Sciatic nerve (tissue), 2 donors: ENCODE results near the gene ZNF331. TPM values are rescaled to one million over a fixed set of nuclear protein-coding genes. Genes with fewer than 3 reads are reported as not detected.

Experiments used
- ATAC-seq: fragments of 200-7000 bp; cut with Tn5 transposase; one replicate; pipeline ENCODE4 v1.9.1; 2020; ENCODE audit warnings: mild to moderate bottlenecking, moderate library complexity
- DNase-seq: peaks from one replicate; pipeline ENCODE4 v3.0.0-alpha.2; 2020; ENCODE audit warnings: low spot score
- intact Hi-C: fragments of 100-400 bp; cut with DNase I; formaldehyde crosslinking; loops from one replicate; pipeline ENCODE4 v1.14.2; 2022
- total RNA-seq: library from RNA; stranded (reverse); fragmentation: NEBNext Ultra II Directional; extraction: Animal tissue kit (Norgen Biotek cat#: 25700); gene quantifications from one replicate; pipeline ENCODE4 v1.2.1, GENCODE V29; 2021
- donor health status: DM: no; HTN: no; CAD: no.
- donor health status: DM: no; HTN: no; CAD: no.

The ZNF331 gene
- total RNA-seq, 1 donor from 2014 or later: 39.8 TPM

DNA sequence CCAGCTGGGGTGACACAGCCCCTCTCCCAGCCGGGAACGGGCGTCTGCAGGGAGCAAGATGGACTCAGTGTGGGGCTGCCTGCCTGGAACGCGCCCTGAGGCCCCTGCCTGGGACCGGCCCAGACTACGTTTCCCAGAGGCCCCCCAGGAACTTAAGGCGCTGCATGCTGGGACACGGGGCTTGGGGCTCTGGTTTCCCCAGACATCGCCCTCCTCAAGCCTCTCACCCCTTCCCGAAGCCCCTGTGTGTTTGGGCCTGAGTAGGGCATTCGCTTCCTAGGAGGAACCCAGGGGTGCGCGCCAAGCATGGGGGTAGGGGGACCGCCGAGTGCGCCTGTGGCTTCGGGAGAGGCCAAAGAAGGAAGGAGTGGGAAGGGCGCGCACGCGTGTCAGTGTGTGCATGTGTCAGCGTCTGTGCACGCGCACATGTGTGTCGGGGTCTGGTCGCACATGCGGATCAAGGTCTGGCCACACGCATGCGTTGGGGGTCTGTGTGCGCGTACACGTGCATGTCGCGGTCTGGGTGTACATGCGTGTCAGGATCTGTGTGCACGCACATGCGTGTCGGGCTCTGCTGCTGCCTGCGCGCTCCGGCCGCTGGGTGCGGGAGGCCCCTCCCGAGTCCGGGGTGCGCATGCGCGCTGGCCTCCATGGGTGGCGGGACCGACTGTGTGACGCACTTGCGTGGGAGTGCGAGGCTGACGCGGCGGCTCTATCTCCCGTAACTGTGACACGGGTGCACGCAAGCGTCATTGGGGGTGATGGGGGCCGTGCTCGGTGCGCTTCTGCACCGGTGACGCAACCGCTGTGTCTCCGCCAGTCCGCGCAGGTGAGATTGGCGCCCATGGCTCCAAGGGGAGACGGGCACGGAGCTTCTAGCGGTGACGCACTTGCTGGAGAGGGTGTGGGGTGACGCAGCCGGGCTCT lies 16.2 kb downstream of the ZNF331 start:
- peak; percentile 91 for ATAC-seq
- intact Hi-C loops: no loop called here
- peak; percentile 94 for DNase-seq

GRCh38 chr19:53554804-53555203 lies 16.9 kb downstream of the ZNF331 start:
- no peak for DNase-seq
- ATAC-seq: peak; percentile 49
- intact Hi-C loops: no loop called here

DNA sequence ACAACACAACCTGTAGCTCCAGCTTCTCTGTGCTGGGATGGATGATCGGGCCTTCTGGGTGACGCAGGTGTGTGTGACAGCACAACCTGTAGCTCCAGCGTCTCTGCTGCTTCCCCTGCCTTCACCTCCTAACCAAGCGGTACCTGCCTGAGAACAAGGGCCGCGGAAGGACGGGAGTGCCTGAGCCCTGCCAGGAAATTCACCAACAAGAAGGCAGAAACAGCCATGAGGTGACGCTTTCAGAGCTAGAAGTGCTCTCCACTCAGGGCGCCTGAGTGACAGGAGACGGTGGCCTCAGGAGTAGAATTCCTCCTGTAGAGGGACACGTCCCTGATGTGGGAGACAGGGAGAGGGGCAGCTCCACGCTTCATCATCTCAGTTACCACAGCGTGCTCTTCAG lies 17.4 kb downstream of the ZNF331 start:
- intact Hi-C loops: no loop called here
- ATAC-seq (no peak), DNase-seq (no peak)

DNA sequence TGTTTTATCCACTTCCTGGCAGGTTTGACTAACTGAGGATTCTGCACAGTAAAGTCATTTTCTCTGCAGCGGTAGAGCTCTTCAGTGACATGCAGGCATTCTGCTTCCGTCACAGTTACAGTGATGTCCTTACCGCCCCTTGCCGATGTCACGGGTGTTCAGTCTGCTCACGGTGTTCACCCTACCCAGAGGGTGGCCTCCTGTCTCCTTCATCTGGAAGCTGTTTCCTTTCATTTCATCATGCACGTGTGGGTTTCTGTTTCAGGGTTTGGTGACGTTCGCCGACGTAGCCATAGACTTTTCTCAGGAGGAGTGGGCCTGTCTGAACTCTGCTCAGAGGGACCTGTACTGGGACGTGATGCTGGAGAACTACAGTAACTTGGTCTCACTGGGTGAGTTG lies 33.4 kb downstream of the ZNF331 start:
- ATAC-seq: no peak
- intact Hi-C loops: no loop called here
- DNase-seq: peak; percentile 13

- intact Hi-C loops: no loop called here
- DNase-seq (no peak), ATAC-seq (no peak)
These were observed 39.2 kb downstream of the ZNF331 start for GRCh38 chr19:53576941-53577653.

DNA sequence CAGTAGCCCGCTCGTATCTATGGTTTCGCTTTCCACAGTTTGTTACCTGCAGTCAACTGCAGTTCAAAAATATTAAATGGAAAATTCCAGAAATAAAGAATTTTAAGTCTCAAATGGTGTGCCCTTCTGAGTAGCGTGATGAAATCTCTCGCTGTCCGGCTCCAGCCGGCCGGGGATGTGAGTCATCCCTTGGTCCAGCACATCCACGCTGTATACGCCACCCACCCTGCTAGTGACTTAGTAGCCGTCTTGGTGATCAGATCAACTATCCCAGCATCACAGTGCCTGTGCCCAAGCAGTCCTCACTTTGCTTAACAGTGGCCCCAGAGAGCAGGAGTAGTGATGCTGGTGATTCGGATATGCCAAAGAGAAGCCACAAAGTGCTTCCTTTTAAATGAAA lies 40.0 kb downstream of the ZNF331 start:
- no peak for DNase-seq
- intact Hi-C loops: no loop called here
- no peak for ATAC-seq

DNA sequence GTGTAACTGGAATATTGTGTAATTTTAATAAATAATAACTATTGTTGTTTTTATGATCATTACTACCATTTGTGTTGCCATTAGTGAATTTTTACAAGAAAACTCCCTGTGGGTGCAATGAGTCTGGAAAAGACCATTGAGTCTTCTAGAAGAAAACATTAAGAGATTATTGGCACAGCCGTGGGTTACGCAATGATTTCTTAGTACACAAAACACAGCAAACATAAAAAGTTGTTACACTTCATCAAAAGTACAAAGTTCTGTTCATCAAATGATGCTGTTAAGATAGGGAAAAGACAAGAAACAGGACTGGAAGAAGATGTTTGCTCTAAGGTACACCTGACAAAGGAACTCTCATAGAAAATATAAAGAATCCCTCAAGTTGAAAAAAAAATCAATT lies 41.6 kb downstream of the ZNF331 start:
- DNase-seq (no peak), ATAC-seq (no peak)

DNA sequence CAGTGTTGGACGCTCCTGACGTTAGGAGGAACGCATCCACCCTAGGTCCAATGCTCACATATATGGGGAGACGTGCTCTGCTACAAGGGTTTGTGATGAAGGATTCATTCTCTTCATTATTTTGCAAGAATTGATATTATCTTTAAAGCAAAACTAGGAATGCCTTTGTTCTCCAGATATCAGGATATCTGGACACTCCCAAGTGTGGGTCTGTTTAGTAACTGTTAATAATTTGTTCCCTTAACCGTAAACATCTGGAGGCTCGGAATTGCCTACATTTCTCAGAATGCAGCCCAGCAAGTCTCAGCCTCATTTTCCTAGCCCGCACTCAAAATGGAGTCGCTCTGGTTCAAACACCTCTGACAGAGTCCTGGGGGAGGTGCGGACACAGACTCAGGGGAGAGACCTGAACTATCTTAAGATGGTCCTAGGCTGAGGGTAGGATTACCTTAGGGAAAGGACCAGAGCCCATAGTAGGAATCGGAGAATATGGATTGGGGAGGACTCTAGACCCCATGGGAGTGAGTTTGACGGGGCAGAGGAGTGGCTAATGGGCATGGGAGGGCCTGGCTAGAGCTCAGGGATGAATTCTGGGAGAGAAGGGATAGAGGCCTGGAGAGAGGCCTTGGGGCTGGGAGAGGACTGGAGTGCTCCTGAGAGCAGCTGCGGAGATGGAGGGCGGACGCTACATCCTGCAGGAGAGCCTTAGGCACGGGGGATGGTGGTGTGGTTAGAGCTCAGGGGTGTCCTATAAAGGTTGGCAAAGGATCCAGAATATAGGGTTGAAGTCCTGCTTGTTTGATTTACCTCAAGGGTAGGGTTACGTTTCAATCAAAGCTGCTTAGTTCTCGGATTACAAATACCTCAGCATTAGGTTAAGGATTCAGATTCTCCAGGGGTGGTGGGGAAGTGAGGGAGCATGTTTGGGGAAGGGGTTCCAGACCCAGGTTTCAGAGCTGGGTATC lies 43.2 kb downstream of the ZNF331 start:
- intact Hi-C loops: no loop called here
- ATAC-seq (peak; percentile 28), DNase-seq (no peak)

More for the DNA sequence above, 41.6 kb downstream of the ZNF331 start:
- intact Hi-C loops: no loop called here

GRCh38 chr19:53581871-53582279 lies 43.9 kb downstream of the ZNF331 start:
- intact Hi-C loops: no loop called here
- no peak for DNase-seq
- no peak for ATAC-seq

GRCh38 chr19:53583181-53583580 lies 45.2 kb downstream of the ZNF331 start:
- intact Hi-C loops: no loop called here
- ATAC-seq (no peak), DNase-seq (no peak)

DNA sequence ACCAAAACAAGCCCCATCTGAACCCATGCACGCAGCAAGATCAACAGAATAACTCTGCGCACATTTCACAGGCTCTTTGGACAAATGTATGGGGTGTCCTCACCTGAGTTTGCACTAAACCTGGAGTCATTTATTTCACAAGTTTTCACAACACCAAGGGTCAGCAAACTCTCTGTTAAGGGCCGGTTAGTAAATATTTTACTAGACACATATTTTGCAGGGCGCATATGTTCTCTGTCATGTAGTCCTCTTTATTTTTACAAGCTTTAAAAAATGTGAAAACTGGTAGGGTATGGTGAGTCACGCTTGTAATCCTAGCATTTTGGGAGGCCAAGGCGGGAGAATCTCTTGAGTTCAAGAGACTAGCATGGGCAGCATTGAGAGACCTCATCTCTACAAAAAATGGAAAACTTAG lies 48.3 kb downstream of the ZNF331 start:
- intact Hi-C loops: no loop called here
- ATAC-seq: no peak
- no peak for DNase-seq

DNA sequence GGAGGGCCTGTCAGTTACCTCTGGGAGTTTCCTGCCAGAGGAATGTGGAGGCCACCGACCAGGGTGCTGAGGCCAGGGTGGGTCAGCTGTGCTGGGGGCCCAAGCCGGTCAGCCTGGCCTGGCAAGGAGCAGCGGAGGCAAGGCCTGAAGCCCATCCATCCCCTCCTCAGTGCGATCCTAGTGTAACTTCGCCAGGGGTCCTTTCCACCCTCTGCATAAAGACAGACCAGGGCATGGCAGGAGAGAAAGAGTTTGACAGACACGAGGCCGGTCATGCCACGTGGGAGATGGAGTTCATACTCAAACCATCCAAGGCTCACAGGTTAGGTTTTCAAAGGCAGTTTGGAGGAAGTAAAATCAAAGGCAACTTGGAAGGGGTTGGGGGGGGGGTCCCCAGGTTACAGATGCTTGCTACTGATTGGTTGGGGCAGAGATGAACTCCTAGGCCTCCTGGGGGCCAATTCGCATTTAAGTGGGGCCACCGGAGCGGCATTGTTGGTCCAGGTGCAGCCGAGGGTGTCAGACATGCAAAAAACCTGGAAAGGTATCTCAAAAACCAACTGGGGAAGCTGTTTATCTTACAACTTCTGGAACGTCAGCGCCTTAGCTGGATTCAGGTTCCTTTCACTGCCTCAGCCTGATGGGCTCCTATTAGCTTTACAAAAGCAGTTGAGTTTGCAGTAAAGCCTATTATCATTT lies 57.0 kb downstream of the ZNF331 start:
- ATAC-seq (no peak), DNase-seq (no peak)
- intact Hi-C loops: no loop called here

DNA sequence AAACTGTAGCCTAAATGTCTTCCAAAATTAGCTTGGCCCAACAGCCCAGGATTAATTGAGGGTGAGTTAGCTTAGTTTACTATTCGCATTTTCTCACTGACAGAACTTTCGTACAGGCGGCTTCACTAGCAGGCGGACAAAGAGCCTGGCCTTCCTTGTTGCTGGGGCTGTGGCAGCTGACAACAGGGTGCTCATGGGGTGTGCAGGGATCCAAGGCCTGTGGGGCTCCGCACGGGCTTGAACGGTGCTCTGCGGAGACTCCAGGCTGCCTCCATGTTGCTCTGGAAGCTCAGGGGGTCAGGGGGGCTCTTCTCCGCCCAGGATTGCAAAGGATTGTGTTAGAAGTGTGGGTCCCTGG lies 57.5 kb downstream of the ZNF331 start:
- ATAC-seq: no peak
- intact Hi-C loops: no loop called here
- no peak for DNase-seq

- ATAC-seq (no peak), DNase-seq (no peak)
- intact Hi-C loops: no loop called here
These were observed 58.1 kb downstream of the ZNF331 start for GRCh38 chr19:53596056-53596455.

GRCh38 chr19:53597023-53597422 lies 59.1 kb downstream of the ZNF331 start:
- DNase-seq: no peak
- no peak for ATAC-seq
- intact Hi-C loops: no loop called here

DNA sequence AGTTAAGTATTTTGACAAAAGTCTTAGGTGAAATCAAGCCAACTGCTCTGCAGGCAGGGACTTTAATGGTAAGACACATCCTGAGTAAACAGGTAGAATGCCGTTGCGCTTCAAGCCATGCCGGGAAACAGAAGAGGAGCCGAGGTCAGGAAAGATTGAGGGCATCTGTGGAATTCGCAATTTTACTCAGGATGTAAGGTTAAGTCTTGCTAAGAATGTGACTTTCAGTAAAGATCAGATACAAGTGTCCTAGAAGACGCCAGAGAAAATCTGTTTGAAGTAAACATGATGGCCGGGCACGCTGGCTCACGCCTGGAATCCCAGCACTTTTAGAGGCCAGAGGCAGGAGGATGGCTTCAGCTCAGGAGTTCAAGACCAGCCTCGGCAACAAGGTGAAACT lies 60.4 kb downstream of the ZNF331 start:
- no peak for DNase-seq
- no peak for ATAC-seq
- intact Hi-C loops: no loop called here

DNA sequence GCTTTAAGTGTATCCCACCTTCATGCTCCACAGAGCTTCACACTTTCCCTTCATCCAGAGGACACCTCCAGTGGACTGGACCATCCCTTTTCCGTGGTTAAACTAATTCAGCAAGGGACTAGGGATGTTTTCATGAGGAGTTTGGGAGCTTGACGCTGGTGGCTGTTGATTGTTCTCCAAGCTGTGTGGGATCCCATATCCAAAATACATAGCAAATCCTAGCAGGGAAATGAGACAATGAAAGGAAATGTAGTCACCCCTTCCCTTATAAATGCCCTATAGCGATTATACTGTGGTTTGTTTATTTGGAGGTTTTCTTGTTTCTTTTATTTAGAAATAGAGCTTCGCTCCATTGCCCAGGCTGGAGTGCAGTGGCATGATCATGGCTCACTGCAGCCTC lies 62.3 kb downstream of the ZNF331 start:
- ATAC-seq: no peak
- DNase-seq: no peak
- intact Hi-C loops: no loop called here

DNA sequence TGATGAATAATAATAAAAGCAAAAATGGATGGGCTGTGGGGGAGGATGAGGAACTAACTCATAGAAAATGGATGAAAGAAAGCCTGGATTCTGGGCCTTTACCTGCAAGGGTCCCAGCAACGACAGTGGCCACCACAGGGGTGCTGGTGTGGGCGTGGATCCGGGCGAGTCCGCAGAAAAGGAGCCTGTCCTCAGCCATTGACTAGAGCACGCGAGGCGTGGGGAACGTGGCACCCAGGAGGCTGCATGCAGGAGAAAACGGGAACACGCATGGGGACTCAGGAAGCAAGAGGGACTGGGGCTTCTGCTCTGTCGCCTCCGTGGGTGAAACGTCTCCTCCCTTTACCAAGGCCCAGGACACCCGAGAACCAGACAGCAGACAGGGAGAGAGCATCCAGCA lies 68.1 kb downstream of the ZNF331 start:
- DNase-seq (no peak), ATAC-seq (no peak)
- intact Hi-C loops: no loop called here

DNA sequence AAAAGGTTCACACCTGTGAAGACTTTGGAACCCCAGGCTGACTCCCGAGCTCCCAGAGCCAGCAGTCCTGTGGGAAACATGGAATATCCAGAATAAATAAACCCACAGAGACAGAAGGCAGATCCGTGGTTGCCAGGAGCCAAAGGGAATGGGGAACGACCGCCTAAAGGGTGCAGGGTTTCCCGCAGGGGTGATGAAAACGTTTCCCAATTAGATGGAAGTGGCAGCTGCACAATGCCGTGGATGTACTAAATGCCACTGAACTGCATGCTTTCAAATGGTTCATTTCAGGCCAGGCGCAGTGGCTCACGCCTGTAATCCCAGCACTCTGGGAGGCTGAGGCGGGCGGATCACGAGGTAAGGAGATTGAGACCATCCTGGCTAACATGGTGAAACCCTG lies 70.4 kb downstream of the ZNF331 start:
- intact Hi-C loops: no loop called here
- ATAC-seq: no peak
- DNase-seq: no peak
